ENCODE results near the gene EYS. TPM values are rescaled to one million over a fixed set of nuclear protein-coding genes. Genes with fewer than 3 reads are reported as not detected.

Gene EYS
- total RNA-seq, 1 donor from 2014 or later, result not detected

DNA sequence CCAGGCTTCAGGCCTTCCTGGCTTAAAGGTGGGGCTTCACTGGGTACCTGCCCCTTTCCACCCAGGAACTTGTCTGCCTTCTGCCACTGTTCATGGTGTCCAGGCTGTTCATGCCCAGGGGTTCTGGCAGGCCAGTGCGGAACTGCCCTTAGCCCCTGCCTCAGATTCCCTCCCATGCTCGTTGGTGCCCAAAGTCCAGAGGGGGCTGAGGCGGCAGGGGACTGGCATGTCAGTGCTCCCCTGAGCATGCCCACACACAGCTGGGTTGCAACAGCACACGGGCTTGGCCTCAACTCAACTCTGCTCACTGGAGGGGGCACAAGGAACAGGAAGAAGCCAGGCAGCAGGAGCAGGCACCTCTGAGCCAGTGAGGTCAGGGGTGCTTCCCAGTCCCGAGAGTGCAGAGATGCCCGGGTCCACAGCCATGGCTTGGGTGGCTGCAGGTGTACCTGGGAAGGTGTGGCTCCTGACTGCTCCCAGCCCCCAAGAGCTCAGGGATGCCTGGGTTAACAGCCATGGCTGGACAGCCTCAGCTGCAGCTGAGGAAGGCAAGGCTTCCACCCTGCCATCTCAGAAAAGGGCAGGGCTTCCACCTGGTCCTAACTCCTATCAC, 845.9 kb downstream of the EYS start:
- H3K36me3 Mint-ChIP-seq (ENCODE audit: low read depth, unreplicated experiment), result no peaks in the 10 kb centered on the region
- H3K9me3 Mint-ChIP-seq (ENCODE audit: unreplicated experiment), result peaks cover 4% of the 10 kb centered on the region
- no peak overlapping the region for H3K4me3 Mint-ChIP-seq (ENCODE audit: unreplicated experiment)
- H3K27ac Mint-ChIP-seq (ENCODE audit: unreplicated experiment), result no peak overlapping the region
- no peaks in the 10 kb centered on the region for H3K27me3 Mint-ChIP-seq (ENCODE audit: unreplicated experiment)
- no peaks in the 10 kb centered on the region for H3K4me1 Mint-ChIP-seq (ENCODE audit: unreplicated experiment)
- TF ChIP-seq, protein P1, sequence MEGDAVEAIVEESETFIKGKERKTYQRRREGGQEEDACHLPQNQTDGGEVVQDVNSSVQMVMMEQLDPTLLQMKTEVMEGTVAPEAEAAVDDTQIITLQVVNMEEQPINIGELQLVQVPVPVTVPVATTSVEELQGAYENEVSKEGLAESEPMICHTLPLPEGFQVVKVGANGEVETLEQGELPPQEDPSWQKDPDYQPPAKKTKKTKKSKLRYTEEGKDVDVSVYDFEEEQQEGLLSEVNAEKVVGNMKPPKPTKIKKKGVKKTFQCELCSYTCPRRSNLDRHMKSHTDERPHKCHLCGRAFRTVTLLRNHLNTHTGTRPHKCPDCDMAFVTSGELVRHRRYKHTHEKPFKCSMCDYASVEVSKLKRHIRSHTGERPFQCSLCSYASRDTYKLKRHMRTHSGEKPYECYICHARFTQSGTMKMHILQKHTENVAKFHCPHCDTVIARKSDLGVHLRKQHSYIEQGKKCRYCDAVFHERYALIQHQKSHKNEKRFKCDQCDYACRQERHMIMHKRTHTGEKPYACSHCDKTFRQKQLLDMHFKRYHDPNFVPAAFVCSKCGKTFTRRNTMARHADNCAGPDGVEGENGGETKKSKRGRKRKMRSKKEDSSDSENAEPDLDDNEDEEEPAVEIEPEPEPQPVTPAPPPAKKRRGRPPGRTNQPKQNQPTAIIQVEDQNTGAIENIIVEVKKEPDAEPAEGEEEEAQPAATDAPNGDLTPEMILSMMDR (IDR thresholded peaks at IDR 0.05; ENCODE audit: unreplicated experiment), result no peak
- no peak for DNase-seq (ENCODE audit: low spot score)

DNA sequence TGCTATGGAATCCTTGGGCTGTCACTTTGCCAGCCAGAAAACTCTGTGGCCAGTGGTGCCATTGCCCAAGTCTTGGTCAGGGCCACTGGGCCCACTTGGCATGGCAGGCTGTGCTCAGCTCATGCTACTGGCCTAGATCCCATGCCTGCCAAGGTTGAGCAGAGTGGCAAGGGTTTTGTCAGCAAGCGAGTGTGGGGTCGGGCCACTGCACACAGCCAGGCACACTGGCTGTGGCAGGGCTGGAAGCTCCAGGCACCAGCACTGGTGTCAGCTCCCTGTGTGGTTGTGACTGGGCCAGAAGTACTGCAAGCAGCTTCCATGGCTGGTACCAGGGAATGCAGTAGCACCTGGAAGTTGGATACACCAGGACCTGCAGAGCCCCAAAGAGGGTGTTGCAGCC, 846.8 kb downstream of the EYS start:
- Mint-ChIP-seq H3K4me3 (ENCODE audit: unreplicated experiment) (no peak overlapping the region), H3K36me3 (ENCODE audit: low read depth, unreplicated experiment) (no peaks in the 10 kb centered on the region), H3K4me1 (ENCODE audit: unreplicated experiment) (no peaks in the 10 kb centered on the region), H3K27me3 (ENCODE audit: unreplicated experiment) (no peaks in the 10 kb centered on the region), H3K9me3 (ENCODE audit: unreplicated experiment) (peaks cover 4% of the 10 kb centered on the region), H3K27ac (ENCODE audit: unreplicated experiment) (no peak overlapping the region)
- TF ChIP-seq, protein P1 (IDR thresholded peaks at IDR 0.05; ENCODE audit: unreplicated experiment), result no peak
- no peak for DNase-seq (ENCODE audit: low spot score)

DNA sequence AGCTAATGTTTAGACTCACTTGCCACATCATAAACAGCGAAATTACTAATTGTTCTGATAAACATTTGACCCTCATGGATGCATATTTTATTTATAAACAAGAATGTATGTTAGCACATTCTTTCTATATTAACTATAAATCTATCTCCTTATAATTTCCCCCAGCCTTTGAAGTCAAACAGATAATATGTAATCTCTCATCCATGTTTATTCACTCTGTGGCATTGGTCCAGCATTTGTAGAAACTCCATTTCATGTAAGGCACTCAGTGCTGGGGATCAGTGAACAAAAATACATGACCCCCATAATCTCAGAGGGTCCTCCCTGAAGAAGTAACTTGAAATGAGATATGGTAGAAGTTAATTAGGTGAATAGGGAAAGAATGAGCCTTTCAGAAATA, 856.9 kb downstream of the EYS start:
- no peaks in the 10 kb centered on the region for H3K36me3 Mint-ChIP-seq (ENCODE audit: low read depth, unreplicated experiment)
- no peak for DNase-seq (ENCODE audit: low spot score)
- no peak overlapping the region for H3K27ac Mint-ChIP-seq (ENCODE audit: unreplicated experiment)
- TF ChIP-seq, protein P1 (IDR thresholded peaks at IDR 0.05; ENCODE audit: unreplicated experiment), result no peak
- H3K9me3 Mint-ChIP-seq (ENCODE audit: unreplicated experiment), result no peaks in the 10 kb centered on the region
- H3K4me3 Mint-ChIP-seq (ENCODE audit: unreplicated experiment), result no peak overlapping the region
- no peaks in the 10 kb centered on the region for H3K4me1 Mint-ChIP-seq (ENCODE audit: unreplicated experiment)
- no peaks in the 10 kb centered on the region for H3K27me3 Mint-ChIP-seq (ENCODE audit: unreplicated experiment)

DNA sequence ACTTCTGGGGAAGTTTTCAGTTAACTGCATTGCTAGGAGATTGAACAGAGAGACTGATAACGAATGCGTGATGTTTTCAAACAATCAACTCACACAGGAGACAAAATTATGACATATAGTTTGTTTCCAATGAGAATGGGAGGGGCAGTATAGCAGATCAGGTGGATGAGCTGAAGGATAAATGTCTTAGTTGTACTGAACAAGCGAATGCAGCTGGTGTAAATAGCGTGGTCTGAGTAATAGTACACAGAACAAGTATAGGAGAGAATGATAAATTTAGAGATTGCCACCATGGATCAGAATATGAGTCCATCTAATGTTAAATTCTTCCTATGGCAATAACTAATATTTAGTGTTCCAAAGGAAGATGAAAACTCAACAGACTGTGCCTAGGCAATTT, 858.6 kb downstream of the EYS start:
- Mint-ChIP-seq H3K4me1 (ENCODE audit: unreplicated experiment) (no peaks in the 10 kb centered on the region), H3K9me3 (ENCODE audit: unreplicated experiment) (no peaks in the 10 kb centered on the region), H3K27me3 (ENCODE audit: unreplicated experiment) (no peaks in the 10 kb centered on the region), H3K27ac (ENCODE audit: unreplicated experiment) (no peak overlapping the region), H3K4me3 (ENCODE audit: unreplicated experiment) (no peak overlapping the region), H3K36me3 (ENCODE audit: low read depth, unreplicated experiment) (no peaks in the 10 kb centered on the region)
- no peak for DNase-seq (ENCODE audit: low spot score)
- TF ChIP-seq, protein P1 (IDR thresholded peaks at IDR 0.05; ENCODE audit: unreplicated experiment), result no peak

GRCh38 chr6:64847396-64847795, 859.6 kb downstream of the EYS start:
- Mint-ChIP-seq H3K4me3 (ENCODE audit: unreplicated experiment) (no peak overlapping the region), H3K4me1 (ENCODE audit: unreplicated experiment) (no peaks in the 10 kb centered on the region), H3K27me3 (ENCODE audit: unreplicated experiment) (no peaks in the 10 kb centered on the region), H3K27ac (ENCODE audit: unreplicated experiment) (no peak overlapping the region), H3K36me3 (ENCODE audit: low read depth, unreplicated experiment) (no peaks in the 10 kb centered on the region), H3K9me3 (ENCODE audit: unreplicated experiment) (no peaks in the 10 kb centered on the region)
- TF ChIP-seq, protein P1 (IDR thresholded peaks at IDR 0.05; ENCODE audit: unreplicated experiment), result no peak
- DNase-seq (ENCODE audit: low spot score), result no peak

Data from endothelial cell (in vitro differentiated cells).